Measurements from ENCODE around the gene TMTC1.

TMTC1 gene

DNA sequence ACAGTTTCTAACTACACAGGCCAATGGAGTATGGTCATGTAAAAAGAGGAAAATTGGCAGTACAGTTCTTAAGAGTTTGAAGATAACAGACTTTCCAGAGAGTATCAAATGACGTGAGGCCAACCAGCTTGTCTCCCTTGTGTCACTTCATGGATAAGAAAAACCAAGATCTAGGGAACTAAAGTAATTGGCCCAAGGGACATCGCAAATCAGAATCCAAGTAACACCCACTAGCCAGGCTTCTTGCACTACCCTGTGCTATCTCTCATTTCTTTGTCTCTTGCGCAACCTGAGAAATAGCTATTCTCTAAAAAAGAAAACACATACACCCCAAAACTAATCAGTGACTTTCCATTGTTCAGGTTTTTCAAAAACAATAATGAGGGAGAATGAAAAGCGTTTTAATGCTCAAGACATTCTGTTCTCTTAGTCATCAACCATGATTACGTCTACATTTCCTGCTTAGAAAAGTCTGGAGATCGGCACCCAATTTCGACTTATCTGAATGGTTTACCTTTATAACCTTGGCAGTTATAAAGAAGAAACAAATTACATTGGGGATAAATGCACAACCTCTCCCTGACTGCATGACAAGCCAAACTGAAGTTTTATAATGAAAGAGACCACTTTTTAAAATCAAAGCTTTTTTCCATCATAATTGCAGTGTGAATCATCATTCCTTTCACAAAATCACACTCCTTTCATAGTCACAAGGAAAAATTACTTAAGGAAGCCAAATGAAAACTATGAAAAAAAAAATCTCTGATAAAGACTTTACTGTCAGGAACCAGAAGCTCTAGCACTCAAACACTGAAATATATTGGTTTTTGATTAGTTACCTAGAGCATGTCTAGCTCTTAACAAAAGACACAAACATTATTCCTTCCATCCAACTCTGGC, 42.1 kb downstream of the TMTC1 start:
- DNase-seq (ENCODE audit: low read depth): peak; percentile 95

DNA sequence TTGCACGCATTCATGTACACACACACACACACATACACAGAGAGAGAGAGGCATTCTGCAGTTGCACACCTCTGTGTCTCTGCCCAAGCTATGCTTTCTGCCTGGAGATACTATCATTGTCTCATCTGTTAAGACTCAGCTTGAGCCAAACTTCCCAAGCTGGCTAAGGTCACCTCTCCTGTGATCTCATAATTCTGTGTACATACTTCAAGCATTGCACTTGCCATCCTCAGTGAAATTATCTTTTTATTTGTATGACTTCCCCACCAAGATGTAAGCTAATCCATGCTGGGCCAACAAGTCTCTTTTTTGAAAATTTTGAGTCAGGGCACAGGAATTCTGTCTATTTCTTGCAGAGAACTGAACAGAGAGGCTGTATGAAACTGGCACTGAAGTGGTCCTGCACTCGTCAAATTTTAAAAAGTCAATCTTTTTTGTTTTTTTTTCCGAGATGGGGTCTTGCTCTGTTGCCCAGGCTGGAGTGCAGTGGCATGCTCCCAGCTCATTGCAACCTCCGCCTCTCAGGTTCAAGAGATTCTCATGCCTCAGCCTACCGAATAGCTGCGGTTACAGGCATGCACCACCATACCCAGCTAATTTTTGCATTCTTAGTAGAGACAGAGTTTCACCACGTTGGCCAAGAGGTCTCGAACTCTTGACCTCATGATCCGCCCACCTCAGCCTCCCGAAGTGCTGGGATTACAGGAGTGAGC, 44.3 kb downstream of the TMTC1 start:
- peak; percentile 62 for DNase-seq (ENCODE audit: low read depth)

DNA sequence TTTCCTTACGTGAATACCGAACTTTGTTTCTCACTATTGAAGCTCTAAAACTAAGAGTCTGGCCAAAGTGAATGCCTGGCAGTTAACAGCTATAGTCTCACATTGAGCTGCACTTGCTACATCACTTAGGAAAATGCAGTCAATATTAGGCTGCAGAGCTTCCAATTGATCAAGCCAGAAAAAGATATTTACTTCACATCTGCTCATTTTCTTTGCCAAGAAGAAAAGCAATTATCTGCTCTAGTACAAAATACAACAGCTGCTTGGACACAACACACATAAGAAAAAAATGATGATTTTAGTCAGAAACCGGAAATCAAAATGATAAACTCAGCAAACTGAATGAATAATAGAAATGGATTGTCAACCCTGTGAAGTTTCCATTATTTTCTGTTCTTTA, 45.4 kb downstream of the TMTC1 start:
- no peak for DNase-seq (ENCODE audit: low read depth)

DNA sequence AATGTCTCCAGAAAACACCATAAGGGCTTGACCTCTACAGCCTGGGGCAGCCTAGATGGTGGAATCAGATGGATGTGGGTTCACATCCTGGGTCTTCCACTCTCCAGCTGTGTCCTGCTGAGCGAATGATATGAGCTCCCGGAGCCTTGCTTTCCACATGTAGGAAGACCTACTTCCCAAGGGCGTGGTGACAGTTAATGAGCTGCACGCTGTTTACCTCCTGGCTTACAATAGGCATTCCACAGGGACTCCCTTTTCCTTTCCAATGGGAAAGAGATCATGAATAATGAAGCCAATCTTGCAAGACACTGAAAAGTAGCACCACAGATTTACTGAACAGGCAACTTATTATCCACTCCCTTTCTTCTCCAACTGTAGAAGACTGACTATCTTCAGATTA, 46.1 kb downstream of the TMTC1 start:
- no peak for DNase-seq (ENCODE audit: low read depth)

DNA sequence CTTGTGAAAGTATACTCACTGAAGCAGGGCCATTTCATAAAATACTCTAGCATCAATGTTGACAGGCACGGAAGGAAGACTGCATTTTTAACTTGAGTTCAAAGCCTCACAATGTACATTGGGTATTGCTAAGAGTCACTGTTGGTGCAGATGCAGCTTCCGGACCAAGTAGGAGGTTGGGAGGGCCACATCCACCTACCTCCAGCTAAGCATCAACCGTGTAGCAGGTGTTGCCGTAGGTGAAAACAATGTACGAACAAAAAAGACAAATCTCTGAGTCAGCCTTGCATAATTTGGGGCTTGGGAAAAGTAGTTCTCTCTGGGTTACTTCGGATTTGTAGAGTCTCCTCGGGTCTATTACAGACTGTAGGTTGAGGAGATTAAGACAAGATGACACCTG, 48.1 kb downstream of the TMTC1 start:
- no peak for DNase-seq (ENCODE audit: low read depth)

DNA sequence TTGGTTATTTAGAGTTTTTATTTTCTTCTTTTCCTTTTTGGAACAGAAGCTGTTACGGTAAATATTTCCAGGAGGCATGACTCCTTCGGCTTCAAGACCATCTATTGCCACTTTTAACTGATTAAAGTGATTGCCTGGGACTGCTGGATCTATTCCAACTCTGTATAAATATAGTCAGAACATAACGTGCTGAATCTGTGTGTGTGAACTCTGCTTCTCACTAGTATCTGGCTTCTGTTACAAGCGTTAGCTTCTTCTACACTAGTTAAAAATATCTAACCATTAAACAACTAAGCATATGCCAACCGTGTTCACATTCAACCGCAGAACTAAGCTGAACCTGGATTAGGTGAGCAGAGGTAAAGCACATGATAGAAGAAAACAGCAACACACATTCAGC, 49.0 kb downstream of the TMTC1 start:
- DNase-seq (ENCODE audit: low read depth): no peak

DNA sequence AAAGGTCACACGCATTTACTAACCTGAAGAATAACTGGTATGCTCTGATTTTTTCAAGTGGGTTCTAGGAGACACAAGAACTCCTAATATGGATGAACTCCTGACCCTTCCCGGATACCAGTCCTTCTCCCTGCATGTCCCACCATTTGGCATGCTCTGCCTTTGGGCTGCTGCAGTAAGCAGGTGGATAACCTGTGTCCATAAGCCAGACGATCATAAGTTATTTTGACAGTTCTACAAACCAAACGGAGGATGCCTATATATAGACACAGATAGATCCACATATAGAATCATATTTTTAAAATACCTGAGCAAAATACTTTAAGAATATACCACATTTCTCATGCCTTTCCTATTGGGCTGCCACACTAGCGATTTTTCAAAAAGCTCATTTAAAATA, 49.4 kb downstream of the TMTC1 start:
- DNase-seq (ENCODE audit: low read depth): no peak

DNA sequence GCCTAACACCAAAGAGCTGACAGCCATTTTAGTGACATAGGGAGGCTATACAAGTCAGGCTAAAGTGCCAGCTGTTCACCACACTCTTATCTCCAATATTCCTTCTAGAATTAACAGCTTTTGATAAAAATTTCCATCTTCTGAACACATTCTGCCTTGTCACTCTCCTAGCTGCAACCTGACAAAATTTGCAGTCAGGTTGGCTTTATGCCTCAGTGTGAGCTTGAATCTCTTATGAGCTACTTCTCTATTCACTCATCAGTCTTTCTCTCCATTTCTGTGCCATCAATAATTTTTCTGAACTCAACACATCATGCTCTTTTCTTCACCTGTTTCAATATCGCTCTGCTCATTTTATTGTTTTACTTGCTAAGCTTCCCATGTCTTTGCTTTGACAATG, 50.2 kb downstream of the TMTC1 start:
- no peak for DNase-seq (ENCODE audit: low read depth)

DNA sequence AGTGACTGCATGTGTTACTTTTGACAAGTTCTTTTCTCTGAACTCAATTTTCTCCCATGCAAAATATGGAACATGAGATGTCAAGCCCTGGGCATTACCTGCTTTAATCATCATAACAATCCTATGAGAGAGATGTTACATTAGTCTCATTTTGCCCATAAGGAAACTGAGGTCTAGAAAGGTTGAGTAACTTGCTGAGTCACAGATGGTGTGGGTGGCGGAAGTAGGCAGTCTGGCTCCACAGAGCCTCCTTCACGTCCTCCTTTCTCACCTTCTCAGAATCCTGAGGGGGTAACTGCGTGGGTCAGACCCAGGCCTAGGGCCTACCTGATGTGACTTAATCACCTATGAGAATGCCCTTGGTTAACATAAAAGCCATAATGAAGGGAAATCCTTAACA, 50.7 kb downstream of the TMTC1 start:
- DNase-seq (ENCODE audit: low read depth): peak; percentile 47

DNA sequence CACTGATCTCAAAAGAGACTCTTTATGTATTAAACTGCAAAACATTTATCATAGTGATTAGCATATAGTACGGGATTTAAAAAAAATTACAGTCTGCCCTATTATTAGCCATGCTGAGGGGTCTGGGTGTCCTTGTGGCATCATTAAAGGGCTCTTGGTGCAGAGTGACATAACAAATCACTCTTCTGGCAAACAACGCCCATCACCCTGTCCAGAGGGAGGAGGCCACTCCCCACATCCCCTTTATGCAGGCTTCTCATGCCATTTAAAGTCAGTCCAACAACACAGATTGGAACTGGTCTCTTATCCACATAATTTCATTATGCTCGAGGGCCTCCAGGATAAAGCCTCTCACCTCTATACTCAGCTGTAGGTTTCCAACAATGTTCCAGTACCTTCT, 51.1 kb downstream of the TMTC1 start:
- DNase-seq (ENCODE audit: low read depth): no peak

DNA sequence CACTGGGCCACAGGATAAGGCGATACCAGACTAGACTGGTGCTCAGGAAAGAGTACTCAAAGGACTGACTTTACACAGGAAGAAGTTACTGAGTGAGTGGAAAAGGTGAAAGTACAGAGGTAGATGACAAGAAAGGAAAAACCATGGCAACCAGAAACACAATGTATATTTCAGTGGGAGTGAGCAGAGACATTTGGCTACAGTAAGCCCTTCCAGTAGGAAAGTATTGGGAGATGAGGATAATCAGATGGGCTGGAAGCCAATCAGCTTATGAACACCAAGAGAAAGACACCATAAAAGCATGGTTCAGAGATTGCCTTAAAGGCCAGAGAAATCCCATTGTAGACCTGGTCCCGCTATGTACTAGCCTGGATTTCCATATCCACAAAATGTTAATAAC, 51.6 kb downstream of the TMTC1 start:
- DNase-seq (ENCODE audit: low read depth): peak; percentile 62

DNA sequence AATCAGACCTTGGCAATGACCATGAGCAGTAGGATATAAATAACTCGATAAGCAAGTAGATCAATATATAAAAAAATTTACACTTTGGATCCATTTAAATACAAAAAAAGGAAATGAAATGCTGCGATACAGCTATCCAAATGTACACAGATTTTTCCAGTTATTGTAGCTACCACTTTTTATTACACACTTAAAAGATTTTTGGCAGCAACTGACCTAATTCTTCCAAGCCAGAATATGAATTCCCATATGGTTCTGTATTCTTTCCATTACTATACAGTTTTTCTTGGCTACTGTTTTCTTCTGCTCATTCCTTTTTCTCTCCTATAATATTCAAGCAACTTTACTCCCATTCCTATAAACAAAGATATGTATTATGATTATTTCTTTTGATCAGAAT, 52.2 kb downstream of the TMTC1 start:
- DNase-seq (ENCODE audit: low read depth): no peak

DNA sequence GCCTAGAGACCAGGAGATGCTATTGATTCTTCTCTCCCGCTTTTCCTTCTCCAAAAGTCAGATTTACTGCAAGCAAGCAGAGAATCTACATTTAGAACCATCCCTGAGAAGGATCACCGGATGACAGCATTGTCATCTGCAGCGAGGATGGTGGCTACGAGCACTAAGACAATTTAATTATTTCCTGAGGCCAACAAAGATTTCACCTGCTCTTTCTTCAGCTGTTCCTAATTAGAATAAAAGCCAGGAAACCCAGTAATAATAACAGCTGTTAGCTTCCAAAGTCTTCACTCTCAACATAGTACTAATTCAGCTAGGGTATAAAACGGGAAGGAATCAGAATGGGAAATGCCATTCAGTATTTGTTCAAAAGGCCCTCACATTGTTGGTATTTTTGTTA, 53.3 kb downstream of the TMTC1 start:
- no peak for DNase-seq (ENCODE audit: low read depth)

DNA sequence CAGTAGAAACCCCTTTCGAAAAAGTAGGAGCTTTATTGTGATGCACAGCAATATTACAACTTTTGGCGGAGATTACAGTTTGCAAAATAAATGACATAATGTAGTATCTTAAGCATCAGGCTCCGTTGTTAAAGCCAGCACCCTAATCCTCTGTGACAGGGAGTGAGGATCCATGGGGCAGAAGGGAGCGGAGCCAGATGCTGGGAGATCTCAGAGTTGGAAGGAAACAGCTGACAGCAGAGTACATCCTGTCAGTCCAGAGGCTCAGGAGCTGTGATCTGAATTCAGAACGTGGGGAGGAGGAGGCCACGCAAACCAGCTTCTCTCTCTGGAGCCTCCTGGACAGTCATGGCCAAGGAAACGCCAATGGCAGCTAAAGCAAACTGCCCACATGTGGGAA, 55.7 kb downstream of the TMTC1 start:
- DNase-seq (ENCODE audit: low read depth): peak; percentile 45

DNA sequence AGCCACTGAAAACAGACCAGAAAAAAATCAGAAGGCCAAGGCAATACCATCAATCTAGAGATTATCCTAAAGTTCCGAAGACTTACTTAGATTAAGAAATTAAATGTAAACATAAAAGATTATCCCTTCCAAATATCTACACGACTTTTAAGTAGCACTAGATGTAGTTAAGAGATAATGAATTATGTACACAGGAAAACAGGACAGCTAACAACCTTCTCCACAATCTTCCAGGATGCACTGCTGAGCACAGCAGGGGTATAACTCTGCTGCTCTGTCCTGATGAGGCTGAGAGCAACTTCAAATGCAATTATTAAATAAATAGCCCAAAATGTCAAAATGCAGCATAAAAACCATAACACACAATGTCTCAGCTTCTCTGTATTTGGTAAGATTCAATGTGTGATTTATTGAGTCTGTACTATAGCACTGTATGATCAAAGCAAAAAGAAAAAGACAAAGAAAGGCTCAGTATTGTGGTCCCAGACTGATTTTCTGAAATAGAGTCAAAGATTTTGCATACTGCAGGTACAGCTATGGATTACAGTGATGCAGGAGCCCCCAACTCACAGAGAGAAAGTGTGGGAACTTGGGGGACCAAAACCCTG, 56.9 kb downstream of the TMTC1 start:
- no peak for DNase-seq (ENCODE audit: low read depth)

DNA sequence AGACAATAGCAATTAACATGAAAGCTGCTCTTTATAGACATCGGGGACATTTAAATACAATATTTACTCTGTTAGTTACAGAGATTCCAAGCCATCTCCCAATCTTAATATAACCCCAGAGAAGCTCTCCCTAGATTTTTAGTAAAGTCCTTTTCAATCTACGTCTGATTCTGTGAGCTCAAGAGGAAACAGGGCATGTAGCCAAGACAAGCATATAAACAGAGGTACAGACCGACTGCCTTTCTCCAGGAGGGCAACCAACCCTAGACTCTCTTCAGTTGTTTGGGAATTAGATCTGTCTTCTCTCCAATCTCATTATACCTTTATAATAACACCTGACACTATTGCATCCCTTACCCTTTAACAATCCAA, 57.4 kb downstream of the TMTC1 start:
- peak; percentile 41 for DNase-seq (ENCODE audit: low read depth)

DNA sequence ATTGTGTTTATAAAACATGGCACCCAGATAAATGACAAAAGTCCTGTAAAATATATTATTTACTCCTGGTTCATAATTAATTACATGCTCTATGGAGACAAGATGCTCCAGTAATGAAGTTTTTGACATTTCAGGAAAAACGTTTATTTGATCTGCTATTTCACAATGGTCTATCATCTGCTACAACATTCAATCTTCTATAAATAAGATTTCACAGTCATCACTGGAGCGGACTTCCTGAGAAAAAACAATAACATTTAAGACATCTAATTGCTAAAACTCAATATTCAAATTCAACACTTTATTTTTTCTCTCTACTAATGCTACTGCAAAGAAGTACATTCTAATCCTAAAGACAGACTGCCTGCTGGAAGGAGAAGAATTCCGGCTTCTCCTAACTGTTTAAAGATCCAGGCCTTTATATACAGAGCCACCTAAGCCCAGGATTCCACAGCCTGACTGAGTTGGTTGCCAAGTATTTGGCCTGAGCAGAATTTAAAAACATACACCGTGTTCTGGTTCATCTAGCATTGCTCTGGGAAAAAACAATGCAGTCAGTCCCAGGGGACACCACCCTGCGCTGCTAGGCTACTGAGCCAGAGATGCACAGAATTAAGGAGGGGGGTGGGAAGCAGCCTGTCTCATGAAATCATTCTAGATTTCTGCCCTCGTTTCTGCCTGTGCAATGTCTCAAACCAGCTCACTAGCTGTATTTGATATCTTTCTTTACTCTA, 58.0 kb downstream of the TMTC1 start:
- peak; percentile 86 for DNase-seq (ENCODE audit: low read depth)

DNA sequence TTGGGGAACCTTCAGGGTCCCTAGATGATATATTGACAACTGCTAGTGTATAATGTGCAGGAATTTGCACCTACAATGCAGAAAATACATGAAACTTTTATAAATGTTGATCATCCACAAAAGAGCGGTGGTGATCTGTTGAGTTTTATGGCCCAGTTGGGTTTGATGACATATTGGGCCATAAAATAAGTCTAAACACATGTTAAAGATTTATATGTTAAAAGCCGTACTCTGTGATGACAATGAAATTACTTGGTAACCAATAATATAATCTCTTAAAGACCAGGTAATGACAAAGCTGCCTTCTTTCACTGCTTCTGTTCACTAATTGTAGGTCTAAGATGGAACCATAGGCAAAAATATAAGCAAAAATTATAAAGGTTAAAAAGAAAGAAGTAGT, 61.6 kb downstream of the TMTC1 start:
- DNase-seq (ENCODE audit: low read depth): no peak

DNA sequence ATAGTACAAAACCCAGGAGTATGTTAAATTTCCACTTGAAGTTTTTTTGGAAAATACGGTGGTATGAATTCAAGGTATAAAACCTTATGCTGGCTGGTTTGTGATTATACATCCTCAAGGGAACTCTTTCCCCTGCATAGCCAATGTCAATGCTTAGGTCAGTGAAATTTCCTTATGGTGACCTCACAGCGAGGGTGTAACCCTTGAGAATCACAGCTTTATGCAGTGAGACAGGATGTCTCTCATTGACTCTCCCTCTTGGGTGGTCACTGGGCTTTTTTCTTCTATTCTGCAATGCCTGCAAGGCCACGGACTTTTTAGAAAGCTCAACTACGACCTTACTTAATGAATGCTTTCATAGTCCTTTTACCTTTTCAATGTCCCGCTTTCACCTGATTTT, 64.4 kb downstream of the TMTC1 start:
- DNase-seq (ENCODE audit: low read depth): no peak

DNA sequence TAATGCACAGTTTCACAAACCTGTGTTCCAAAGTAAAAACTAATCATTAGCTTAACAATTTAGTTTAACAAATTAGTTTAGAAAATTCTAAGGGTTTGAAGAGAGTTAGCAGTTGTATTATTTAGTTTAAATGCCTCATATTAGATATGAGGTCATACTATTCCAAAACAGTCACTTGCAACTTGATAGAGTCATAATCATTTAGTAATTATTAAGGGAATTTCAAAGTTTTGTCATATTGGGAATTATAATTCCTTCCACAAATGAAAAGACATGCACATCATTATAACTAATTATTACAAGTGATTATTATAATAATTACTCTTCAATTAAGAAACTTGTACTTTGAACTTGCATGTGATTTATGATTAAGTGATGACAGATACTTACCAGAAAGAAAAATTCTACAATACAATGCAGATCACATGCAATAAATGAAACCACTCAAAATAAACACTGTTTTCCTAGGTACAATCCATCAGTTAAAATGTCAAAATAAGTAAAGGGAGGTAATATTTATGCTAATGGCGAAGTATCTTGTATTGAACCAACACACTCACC, 66.1 kb downstream of the TMTC1 start:
- DNase-seq (ENCODE audit: low read depth): no peak

DNA sequence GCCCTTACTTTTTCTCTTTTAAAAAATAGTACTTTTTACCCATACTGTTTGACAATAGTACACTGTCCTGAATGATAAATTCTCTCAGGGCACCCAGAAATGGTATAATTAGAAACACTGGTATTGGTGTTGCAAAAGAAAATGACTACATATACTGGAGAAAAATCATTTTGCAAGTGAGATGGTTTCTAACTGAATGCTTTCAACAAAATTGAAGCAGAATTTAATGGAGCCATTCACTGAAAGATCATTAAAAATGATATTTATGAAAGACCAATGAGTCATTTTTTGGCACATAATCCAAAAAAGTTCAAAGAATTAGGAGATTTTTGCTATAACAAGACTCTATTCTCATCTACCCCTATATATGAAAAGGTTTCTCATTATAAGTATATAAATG, 68.8 kb downstream of the TMTC1 start:
- no peak for DNase-seq (ENCODE audit: low read depth)

DNA sequence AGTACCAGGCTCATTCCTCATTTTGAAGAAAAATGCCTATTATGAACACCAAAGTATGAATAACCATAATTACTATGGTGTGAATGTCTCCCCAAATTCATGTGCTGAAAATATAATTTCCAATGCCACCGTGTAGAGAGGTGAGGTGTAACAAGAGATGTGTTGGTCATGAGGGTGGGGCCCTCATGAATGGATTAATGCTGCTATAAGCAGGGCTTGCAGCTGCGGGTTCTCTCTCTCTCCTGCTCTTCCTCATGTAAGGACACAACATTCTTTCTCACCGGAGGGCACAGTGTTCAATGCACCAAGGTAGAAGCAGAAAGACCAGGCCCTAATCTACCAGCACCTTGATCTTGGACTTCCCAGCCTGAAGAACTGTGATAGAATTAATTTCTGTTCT, 70.0 kb downstream of the TMTC1 start:
- no peak for DNase-seq (ENCODE audit: low read depth)
